GM19463 (cell line): Measurements from ENCODE around the gene IKZF1.

Experiments
- ATAC-seq: cut with Tn5 transposase; IDR thresholded peaks from one replicate; pipeline ENCODE4 v1.9.1; 2021; ENCODE audit warnings: mild to moderate bottlenecking, moderate library complexity; ENCODE audit not compliant: unreplicated experiment

The IKZF1 gene

GRCh38 chr7:50369143-50370026 is 64.9 kb downstream of the IKZF1 start:
- ATAC-seq = no peak

GRCh38 chr7:50370884-50371283 is 66.4 kb downstream of the IKZF1 start:
- no peak for ATAC-seq

GRCh38 chr7:50371551-50372021 is 67.1 kb downstream of the IKZF1 start:
- ATAC-seq = no peak

- no peak for ATAC-seq
These were observed 68.4 kb downstream of the IKZF1 start for GRCh38 chr7:50372923-50373322.

GRCh38 chr7:50376056-50376820 is 71.7 kb downstream of the IKZF1 start:
- ATAC-seq = no peak

- no peak for ATAC-seq
These were observed 72.8 kb downstream of the IKZF1 start for GRCh38 chr7:50377356-50377755.

- ATAC-seq = peak; percentile 57
These were observed 74.6 kb downstream of the IKZF1 start for GRCh38 chr7:50379082-50379481.

GRCh38 chr7:50379539-50379938 is 75.0 kb downstream of the IKZF1 start:
- ATAC-seq = no peak

- no peak for ATAC-seq
These were observed 77.9 kb downstream of the IKZF1 start for GRCh38 chr7:50382455-50382854.

- no peak for ATAC-seq
These were observed 82.8 kb downstream of the IKZF1 start for GRCh38 chr7:50387351-50387750.

GRCh38 chr7:50389961-50390360 is 85.4 kb downstream of the IKZF1 start:
- ATAC-seq = no peak

GRCh38 chr7:50391386-50391785 is 86.9 kb downstream of the IKZF1 start:
- no peak for ATAC-seq

- ATAC-seq = no peak
These were observed 88.6 kb downstream of the IKZF1 start for GRCh38 chr7:50393076-50393475.

- ATAC-seq = peak; percentile 34
These were observed 89.2 kb downstream of the IKZF1 start for GRCh38 chr7:50393547-50394252.

- ATAC-seq = no peak
These were observed 89.8 kb downstream of the IKZF1 start for GRCh38 chr7:50394315-50394714.

GRCh38 chr7:50396856-50397255 is 92.3 kb downstream of the IKZF1 start:
- peak; percentile 5 for ATAC-seq

GRCh38 chr7:50397320-50397970 is 92.9 kb downstream of the IKZF1 start:
- peak; percentile 80 for ATAC-seq

GRCh38 chr7:50397971-50398324 is 93.4 kb downstream of the IKZF1 start:
- no peak for ATAC-seq

- ATAC-seq = no peak
These were observed 94.7 kb downstream of the IKZF1 start for GRCh38 chr7:50399206-50399605.

- no peak for ATAC-seq
These were observed 95.1 kb downstream of the IKZF1 start for GRCh38 chr7:50399635-50400034.

GRCh38 chr7:50400114-50400513 is 95.6 kb downstream of the IKZF1 start:
- no peak for ATAC-seq
